GM18861 (cell line): ENCODE data around the gene ADAMTS6.

Experiments used
- ATAC-seq: cut with Tn5 transposase; IDR thresholded peaks from one replicate; pipeline ENCODE4 v1.9.1; 2021; ENCODE audit not compliant: unreplicated experiment

The ADAMTS6 gene

GRCh38 chr5:65288657-65289056 lies 193.1 kb downstream of the ADAMTS6 start:
- ATAC-seq, result no peak

- no peak for ATAC-seq
Measured at GRCh38 chr5:65279603-65280002, 202.1 kb downstream of the ADAMTS6 start.

GRCh38 chr5:65276178-65276890 lies 205.4 kb downstream of the ADAMTS6 start:
- ATAC-seq, result no peak

DNA sequence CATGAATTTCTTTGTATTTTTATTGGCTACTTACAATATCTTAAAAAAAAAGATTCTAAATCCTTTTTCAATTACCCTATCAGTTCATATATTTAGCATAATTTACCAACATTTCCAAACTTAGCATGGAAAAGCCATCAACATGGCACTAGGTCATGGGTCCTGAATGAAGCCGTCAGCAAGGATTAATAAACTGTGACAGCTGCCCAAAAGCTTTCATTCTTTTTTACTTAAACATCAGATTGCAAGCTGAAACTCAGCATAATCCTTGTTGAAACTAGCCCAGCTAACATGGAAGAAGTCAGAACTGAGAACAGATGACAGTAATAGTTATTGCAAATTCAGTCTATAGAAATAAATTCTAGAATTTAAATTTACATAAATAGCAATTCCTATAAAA lies 209.8 kb downstream of the ADAMTS6 start:
- ATAC-seq, result no peak

DNA sequence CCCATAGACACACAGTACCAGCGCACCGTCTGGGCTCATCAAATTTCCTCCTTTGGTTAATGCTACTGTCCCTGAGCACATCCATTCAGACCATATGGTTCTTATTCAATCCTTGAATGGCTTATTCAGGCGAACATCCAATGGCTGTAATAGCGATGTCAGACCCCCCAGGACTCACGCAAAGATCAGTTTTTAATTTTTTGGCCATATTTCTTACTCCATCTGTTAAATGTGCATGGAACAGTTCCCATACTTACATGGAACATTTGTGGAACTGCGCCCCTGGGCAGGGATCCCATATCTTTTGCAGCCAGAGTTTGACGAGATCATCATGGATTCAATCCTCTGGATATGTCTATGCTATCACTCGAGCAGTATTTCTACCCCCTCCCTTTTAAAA lies 213.2 kb downstream of the ADAMTS6 start:
- no peak for ATAC-seq

DNA sequence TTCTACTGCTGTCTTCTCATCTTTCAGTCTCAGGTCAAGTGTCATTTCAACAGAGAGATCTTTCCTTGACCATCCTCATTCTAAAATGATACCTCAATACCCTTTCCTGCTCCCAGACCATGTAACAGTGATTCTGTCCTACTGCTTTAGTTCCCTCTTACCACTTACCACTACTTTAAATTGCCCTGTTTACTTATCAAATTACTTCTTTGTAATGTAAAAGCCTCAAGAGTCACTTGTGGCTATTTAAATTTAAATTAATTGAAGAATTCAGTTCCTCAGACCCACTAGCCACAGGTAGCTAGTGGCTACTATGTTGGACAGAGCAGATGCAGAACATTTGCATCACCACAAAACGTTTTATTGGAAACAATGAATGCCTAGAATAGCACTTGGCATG lies 217.3 kb downstream of the ADAMTS6 start:
- no peak for ATAC-seq

GRCh38 chr5:65263321-65263720 lies 218.4 kb downstream of the ADAMTS6 start:
- ATAC-seq, result no peak

DNA sequence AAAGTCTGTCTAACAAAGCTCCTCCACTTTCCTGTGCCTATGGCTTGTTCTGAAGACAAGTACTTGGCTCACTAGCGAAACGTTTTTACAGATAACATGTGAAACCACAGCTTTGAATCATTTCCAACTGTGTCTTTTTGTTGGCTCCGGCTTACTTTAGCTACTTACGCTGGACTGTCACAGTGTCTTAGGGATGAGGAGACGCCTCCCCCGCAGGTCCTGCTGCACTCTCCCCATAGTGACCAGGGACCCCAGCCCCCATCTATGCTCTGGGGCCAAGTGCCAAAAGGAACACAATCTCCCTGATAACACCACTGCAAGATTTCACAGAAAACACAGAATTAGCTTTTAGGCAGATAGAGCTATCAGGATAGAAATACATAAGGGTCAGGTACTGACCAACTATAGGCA lies 219.1 kb downstream of the ADAMTS6 start:
- ATAC-seq, result no peak

- no peak for ATAC-seq
Measured at GRCh38 chr5:65262096-65262495, 219.6 kb downstream of the ADAMTS6 start.

DNA sequence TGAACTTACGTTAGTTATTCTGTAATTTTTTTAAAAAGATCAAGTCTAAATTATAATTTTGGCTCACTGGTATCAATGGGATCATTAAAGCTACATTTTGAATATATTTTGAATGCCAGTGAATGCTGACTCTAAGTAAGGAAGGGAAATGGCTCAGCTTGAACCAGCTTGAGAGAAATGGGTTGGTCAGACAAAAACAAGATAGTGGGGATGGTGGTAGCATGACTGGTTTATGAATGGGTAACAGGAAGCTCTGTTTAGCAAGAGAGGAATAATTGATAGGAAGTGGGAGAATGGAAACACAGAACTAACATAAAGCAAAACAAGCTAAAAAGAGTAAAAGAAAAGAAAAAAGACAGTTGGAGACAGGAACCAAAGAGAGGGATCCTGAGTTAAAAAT lies 220.2 kb downstream of the ADAMTS6 start:
- no peak for ATAC-seq

- no peak for ATAC-seq
Measured at GRCh38 chr5:65255294-65255693, 226.4 kb downstream of the ADAMTS6 start.

- no peak for ATAC-seq
Measured at GRCh38 chr5:65252977-65253376, 228.7 kb downstream of the ADAMTS6 start.

DNA sequence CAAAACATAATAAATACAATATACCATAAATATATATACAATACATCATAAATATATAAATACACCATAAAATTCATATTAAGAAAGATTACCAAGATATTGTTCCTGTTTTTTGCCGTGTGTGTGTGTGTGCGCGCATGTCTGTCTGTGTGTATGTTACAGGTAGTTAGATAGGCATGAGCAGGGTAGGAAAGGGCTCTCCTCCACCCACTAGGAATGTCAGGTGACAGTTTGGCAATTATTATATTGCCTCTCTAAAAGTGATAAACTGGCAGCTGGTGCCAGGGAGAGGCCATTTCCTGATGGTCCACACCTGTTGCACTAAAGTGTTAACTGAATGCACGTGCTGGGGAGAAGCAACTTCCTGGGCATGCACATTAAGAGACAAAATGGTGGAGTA lies 232.8 kb downstream of the ADAMTS6 start:
- no peak for ATAC-seq

- no peak for ATAC-seq
Measured at GRCh38 chr5:65247594-65247993, 234.1 kb downstream of the ADAMTS6 start.

DNA sequence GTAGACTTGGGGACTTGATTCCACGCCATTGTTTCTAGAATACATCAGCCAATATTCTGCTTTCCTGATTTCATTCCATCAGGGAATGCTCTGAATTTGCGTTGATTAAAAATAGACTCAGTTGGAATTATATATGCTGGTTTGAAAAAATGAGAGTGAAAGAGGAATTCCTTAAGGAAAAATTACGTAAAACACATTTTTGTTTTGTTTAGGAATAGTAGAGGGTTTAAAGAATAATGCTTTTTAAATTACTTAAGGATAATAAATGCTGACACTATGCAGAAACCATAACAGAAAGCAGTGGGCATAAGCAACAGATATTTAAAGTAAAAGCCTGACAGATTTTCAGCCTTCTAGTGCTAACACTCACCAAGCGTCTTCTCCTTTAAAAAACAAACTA lies 235.0 kb downstream of the ADAMTS6 start:
- no peak for ATAC-seq

- ATAC-seq, result no peak
Measured at GRCh38 chr5:65244031-65244430, 237.7 kb downstream of the ADAMTS6 start.

DNA sequence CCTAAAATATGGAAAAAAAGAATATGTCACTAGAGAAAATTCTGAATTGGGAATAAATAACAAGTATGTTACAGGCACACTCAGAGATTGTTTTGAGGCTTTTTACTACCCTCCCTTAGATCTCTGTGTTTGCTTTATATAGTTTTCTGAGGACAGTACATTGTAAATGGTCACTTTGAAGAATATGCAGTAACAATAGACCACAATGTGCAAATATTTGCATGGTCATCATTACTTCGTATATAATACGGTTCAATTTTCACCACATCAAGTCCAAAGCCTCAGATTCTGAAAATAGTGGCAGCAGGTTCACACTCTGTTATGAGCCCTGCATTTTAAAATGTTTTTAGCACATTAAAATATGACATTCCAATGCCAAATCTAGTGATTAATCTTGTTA lies 238.6 kb downstream of the ADAMTS6 start:
- ATAC-seq, result no peak

GRCh38 chr5:65229841-65230240 lies 251.9 kb downstream of the ADAMTS6 start:
- no peak for ATAC-seq

DNA sequence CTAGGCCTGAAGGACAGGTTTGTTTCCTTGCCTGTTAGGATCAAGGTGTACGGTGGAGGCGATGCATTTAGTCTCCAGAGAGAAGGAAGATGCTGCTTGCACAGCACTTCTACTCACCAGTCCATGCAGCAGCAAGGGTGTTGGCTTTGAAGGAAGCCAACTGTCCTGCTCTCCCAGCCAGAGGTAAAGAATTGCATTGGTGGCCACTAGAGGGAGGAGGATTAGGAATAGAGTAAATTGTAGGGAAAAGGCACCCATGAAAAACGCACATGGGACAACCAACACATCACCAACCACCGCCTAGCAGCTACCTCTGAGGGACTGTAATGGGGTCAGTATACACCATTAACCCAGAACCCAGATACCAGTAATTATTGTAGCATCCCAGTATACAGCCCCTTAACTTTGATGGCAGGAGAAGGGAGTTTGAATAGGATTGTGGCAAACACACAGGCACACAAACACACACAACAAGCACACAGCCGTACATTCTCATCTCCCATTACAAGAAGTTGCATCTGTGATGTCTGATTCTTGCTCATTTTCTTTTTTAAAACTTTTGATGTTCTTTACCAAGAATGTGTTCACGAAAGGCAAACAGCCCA lies 267.7 kb downstream of the ADAMTS6 start:
- ATAC-seq, result no peak

DNA sequence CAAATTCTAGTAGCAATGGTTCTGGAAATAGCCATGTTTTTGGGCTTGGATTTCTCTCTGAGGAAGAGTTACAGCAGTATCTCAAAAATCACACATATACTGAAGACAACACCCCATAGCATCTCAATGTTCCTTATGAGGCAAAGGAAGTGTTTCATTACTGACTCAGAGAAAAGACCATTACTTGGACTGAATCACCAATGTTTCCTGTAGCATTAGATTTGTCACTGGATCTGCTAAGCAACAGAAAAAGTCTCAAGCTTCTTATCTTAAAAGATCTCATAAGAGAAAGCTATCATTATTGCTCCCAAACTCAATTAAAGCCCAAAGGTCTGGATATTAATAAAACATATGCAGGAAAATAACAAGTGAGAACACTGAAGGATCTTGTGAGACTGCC lies 272.4 kb downstream of the ADAMTS6 start:
- ATAC-seq, result no peak

- ATAC-seq, result no peak
Measured at GRCh38 chr5:65204966-65205365, 276.8 kb downstream of the ADAMTS6 start.

GRCh38 chr5:65203746-65204145 lies 278.0 kb downstream of the ADAMTS6 start:
- no peak for ATAC-seq
